NCI-H82 (cell line): ENCODE measurements around the gene BSCL2.
"Not testable (repeated sequence)": the region's sequence is repeated elsewhere in the genome, so short reads cannot be mapped to it uniquely, and the experiment has no call there.

Experiments used
- DNase-seq: peaks from one replicate; lab custom pipeline; 2025; lab: John Stamatoyannopoulos, UW

Gene BSCL2

GRCh38 chr11:62719302-62719978 is 12.2 kb upstream of the BSCL2 start:
- no peak for DNase-seq

- DNase-seq: no peak
Observed at GRCh38 chr11:62716816-62717215, 9.6 kb upstream of the BSCL2 start.

GRCh38 chr11:62716206-62716605 is 9.0 kb upstream of the BSCL2 start:
- DNase-seq: no peak

- no peak for DNase-seq
Observed at GRCh38 chr11:62715150-62716130, 8.2 kb upstream of the BSCL2 start.

- no peak for DNase-seq
Observed at GRCh38 chr11:62713343-62713742, 6.1 kb upstream of the BSCL2 start.

- no peak for DNase-seq
Observed at GRCh38 chr11:62712861-62713260, 5.6 kb upstream of the BSCL2 start.

GRCh38 chr11:62712276-62712812 is 5.1 kb upstream of the BSCL2 start:
- no peak for DNase-seq

- peak; percentile 51 for DNase-seq
Observed at GRCh38 chr11:62710001-62710345, 2.7 kb upstream of the BSCL2 start.

- peak; percentile 99 for DNase-seq
Observed at GRCh38 chr11:62709247-62710000, 2.2 kb upstream of the BSCL2 start.

GRCh38 chr11:62708793-62709192 is 1.6 kb upstream of the BSCL2 start:
- no peak for DNase-seq

GRCh38 chr11:62708392-62708791 is 1.2 kb upstream of the BSCL2 start:
- no peak for DNase-seq

- DNase-seq: no peak
Observed at GRCh38 chr11:62706850-62707247, 375 bp downstream of the BSCL2 start.

- DNase-seq: peak; percentile 96
Observed at GRCh38 chr11:62705880-62706849, 1.1 kb downstream of the BSCL2 start.

- no peak for DNase-seq
Observed at GRCh38 chr11:62705413-62705812, 1.8 kb downstream of the BSCL2 start.

GRCh38 chr11:62703921-62704320 is 3.3 kb downstream of the BSCL2 start:
- DNase-seq: not testable (repeated sequence)

GRCh38 chr11:62702246-62702645 is 5.0 kb downstream of the BSCL2 start:
- DNase-seq: no peak

GRCh38 chr11:62694455-62695167 is 12.6 kb downstream of the BSCL2 start:
- peak; percentile 86 for DNase-seq

- not testable (repeated sequence) for DNase-seq
Observed at GRCh38 chr11:62693624-62694023, 13.6 kb downstream of the BSCL2 start.

- peak; percentile 29 for DNase-seq
Observed at GRCh38 chr11:62689421-62690183, 17.6 kb downstream of the BSCL2 start, which contains the start of gene LRRN4CL. Gene LRRN4CL, minus strand, starts transcription at chr11:62689530. Its CDS starts 1,022 bp downstream, at chr11:62688508.
